BLaER1 (cell line): Measurements from ENCODE around the gene POMT1.
"Not testable (repeated sequence)": the region's sequence is repeated elsewhere in the genome, so short reads cannot be mapped to it uniquely, and the experiment has no call there.

Experiments used
- H3K27ac ChIP-seq: shearing (Covaris generic); formaldehyde crosslinking; 2 replicates; pipeline ENCODE4 v1.8.1; 2022
- H3K27me3 ChIP-seq: shearing (Covaris generic); formaldehyde crosslinking; 2 replicates; pipeline ENCODE4 v1.8.1; 2022
- H3K36me3 ChIP-seq: shearing (Covaris generic); formaldehyde crosslinking; 2 replicates; pipeline ENCODE4 v1.8.1; 2022
- H3K4me1 ChIP-seq: shearing (Covaris generic); formaldehyde crosslinking; 2 replicates; pipeline ENCODE4 v1.8.1; 2022
- H3K4me2 ChIP-seq: shearing (Covaris generic); formaldehyde crosslinking; 2 replicates; pipeline ENCODE4 v1.8.1; 2022
- H3K4me3 ChIP-seq: shearing (Covaris generic); formaldehyde crosslinking; 2 replicates; pipeline ENCODE4 v1.8.1; 2022
- H3K9ac ChIP-seq: shearing (Covaris generic); formaldehyde crosslinking; 2 replicates; pipeline ENCODE4 v1.8.1; 2022
- H3K9me3 ChIP-seq: shearing (Covaris generic); formaldehyde crosslinking; 2 replicates; pipeline ENCODE4 v1.8.1; 2022
- H4K20me1 ChIP-seq: shearing (Covaris generic); formaldehyde crosslinking; 2 replicates; pipeline ENCODE4 v1.8.1; 2022
- Cebpa-rat ChIP-seq: shearing (Covaris generic); IDR thresholded peaks from 2 replicates; pipeline ENCODE4 v1.8.1; 2022

Gene POMT1

GRCh38 chr9:131502781-131503625 is at the start of gene POMT1:
TSS of gene POMT1 (plus strand) at chr9:131502918. CDS start at chr9:131504219, 1,301 bp downstream.
- Histone ChIP-seq H4K20me1 (peaks cover 60% of the 10 kb centered on the region), H3K9ac (peak within 1 kb of the TSS; percentile 92), H3K4me2 (peak within 1 kb of the TSS; percentile 99), H3K9me3 (no peaks in the 10 kb centered on the region), H3K4me1 (peaks cover 34% of the 10 kb centered on the region), H3K27ac (peak within 1 kb of the TSS; percentile 88), H3K36me3 (peaks cover 39% of the 10 kb centered on the region), H3K27me3 (no peaks in the 10 kb centered on the region), H3K4me3 (peak within 1 kb of the TSS; percentile 97)
- no peak for TF ChIP-seq Cebpa-rat

- Histone ChIP-seq H3K27ac (no peak overlapping the region), H3K27me3 (no peaks in the 10 kb centered on the region), H3K36me3 (peaks cover 99% of the 10 kb centered on the region), H3K4me3 (no peak overlapping the region), H3K4me1 (no peaks in the 10 kb centered on the region), H4K20me1 (peaks cover 98% of the 10 kb centered on the region), H3K9me3 (no peaks in the 10 kb centered on the region), H3K9ac (no peak overlapping the region), H3K4me2 (no peak overlapping the region)
- no peak for TF ChIP-seq Cebpa-rat
Measured at GRCh38 chr9:131454028-131454427, 48.7 kb upstream of the POMT1 start.

GRCh38 chr9:131455655-131456054 is 47.1 kb upstream of the POMT1 start:
- Histone ChIP-seq H3K36me3 (peaks cover 99% of the 10 kb centered on the region), H4K20me1 (peaks cover 98% of the 10 kb centered on the region)
- H3K4me1 ChIP-seq, H3K27ac ChIP-seq, H3K4me2 ChIP-seq, H3K9me3 ChIP-seq, H3K27me3 ChIP-seq, H3K9ac ChIP-seq, H3K4me3 ChIP-seq: not testable (repeated sequence)

GRCh38 chr9:131457746-131458145 is 45.0 kb upstream of the POMT1 start:
- no peak overlapping the region for H3K9ac ChIP-seq
- no peaks in the 10 kb centered on the region for H3K27me3 ChIP-seq
- no peak for TF ChIP-seq Cebpa-rat
- H4K20me1 ChIP-seq = peaks cover 98% of the 10 kb centered on the region
- H3K4me1 ChIP-seq = no peaks in the 10 kb centered on the region
- no peak overlapping the region for H3K4me2 ChIP-seq
- no peak overlapping the region for H3K27ac ChIP-seq
- H3K4me3 ChIP-seq = no peak overlapping the region
- peaks cover 100% of the 10 kb centered on the region for H3K36me3 ChIP-seq
- no peaks in the 10 kb centered on the region for H3K9me3 ChIP-seq

- Histone ChIP-seq H3K36me3 (peaks cover 100% of the 10 kb centered on the region), H4K20me1 (peaks cover 98% of the 10 kb centered on the region)
Measured at GRCh38 chr9:131459056-131459455, 43.7 kb upstream of the POMT1 start.

GRCh38 chr9:131461166-131461565 is 41.6 kb upstream of the POMT1 start:
- Histone ChIP-seq H3K36me3 (peaks cover 100% of the 10 kb centered on the region), H4K20me1 (peaks cover 99% of the 10 kb centered on the region), H3K4me2 (no peak overlapping the region), H3K27me3 (no peaks in the 10 kb centered on the region), H3K9me3 (no peaks in the 10 kb centered on the region), H3K27ac (no peak overlapping the region), H3K4me3 (no peak overlapping the region), H3K9ac (no peak overlapping the region), H3K4me1 (no peaks in the 10 kb centered on the region)
- no peak for TF ChIP-seq Cebpa-rat

More at GRCh38 chr9:131459056-131459455, 43.7 kb upstream of the POMT1 start:
- no peak overlapping the region for H3K4me2 ChIP-seq
- no peak overlapping the region for H3K4me3 ChIP-seq
- no peaks in the 10 kb centered on the region for H3K27me3 ChIP-seq
- H3K9me3 ChIP-seq = no peaks in the 10 kb centered on the region
- no peak overlapping the region for H3K9ac ChIP-seq
- H3K4me1 ChIP-seq = no peaks in the 10 kb centered on the region
- no peak for TF ChIP-seq Cebpa-rat
- H3K27ac ChIP-seq = no peak overlapping the region

GRCh38 chr9:131464354-131465000 is 38.2 kb upstream of the POMT1 start:
- Histone ChIP-seq H3K36me3 (peaks cover 100% of the 10 kb centered on the region), H3K9ac (no peak overlapping the region), H3K27me3 (no peaks in the 10 kb centered on the region), H3K27ac (no peak overlapping the region), H3K4me1 (no peaks in the 10 kb centered on the region), H3K4me3 (no peak overlapping the region), H4K20me1 (peaks cover 100% of the 10 kb centered on the region), H3K4me2 (no peak overlapping the region), H3K9me3 (no peaks in the 10 kb centered on the region)
- TF ChIP-seq Cebpa-rat = no peak

GRCh38 chr9:131465401-131465800 is 37.3 kb upstream of the POMT1 start:
- Histone ChIP-seq H3K27ac (no peak overlapping the region), H3K4me1 (no peaks in the 10 kb centered on the region), H3K36me3 (peaks cover 100% of the 10 kb centered on the region), H3K4me3 (no peak overlapping the region), H3K9me3 (no peaks in the 10 kb centered on the region), H3K4me2 (no peak overlapping the region), H3K9ac (no peak overlapping the region), H3K27me3 (no peaks in the 10 kb centered on the region), H4K20me1 (peaks cover 100% of the 10 kb centered on the region)
- no peak for TF ChIP-seq Cebpa-rat

- TF ChIP-seq Cebpa-rat = no peak
- no peak overlapping the region for H3K9ac ChIP-seq
- no peaks in the 10 kb centered on the region for H3K9me3 ChIP-seq
- no peak overlapping the region for H3K4me2 ChIP-seq
- no peaks in the 10 kb centered on the region for H3K4me1 ChIP-seq
- H4K20me1 ChIP-seq = peaks cover 100% of the 10 kb centered on the region
- H3K27me3 ChIP-seq = no peaks in the 10 kb centered on the region
- no peak overlapping the region for H3K4me3 ChIP-seq
- peaks cover 100% of the 10 kb centered on the region for H3K36me3 ChIP-seq
- no peak overlapping the region for H3K27ac ChIP-seq
Measured at GRCh38 chr9:131467214-131467935, 35.3 kb upstream of the POMT1 start.

- no peak overlapping the region for H3K9ac ChIP-seq
- TF ChIP-seq Cebpa-rat = no peak
- H3K4me2 ChIP-seq = no peak overlapping the region
- peaks cover 100% of the 10 kb centered on the region for H3K36me3 ChIP-seq
- peaks cover 100% of the 10 kb centered on the region for H4K20me1 ChIP-seq
- H3K27me3 ChIP-seq = no peaks in the 10 kb centered on the region
- H3K4me1 ChIP-seq = no peaks in the 10 kb centered on the region
- no peaks in the 10 kb centered on the region for H3K9me3 ChIP-seq
- no peak overlapping the region for H3K4me3 ChIP-seq
- no peak overlapping the region for H3K27ac ChIP-seq
Measured at GRCh38 chr9:131468031-131468430, 34.7 kb upstream of the POMT1 start.
